Neural cell (in vitro differentiated cells): Measurements from ENCODE around the gene PTPN3. TPM values are rescaled to one million over a fixed set of nuclear protein-coding genes. Genes with fewer than 3 reads are reported as not detected.

Source experiments
- H2AFZ ChIP-seq: fragments of 200-600, 300-800 bp; sonication (generic), shearing (Covaris generic); 2 replicates; pipeline ENCODE4 v1.6.0; 2014; ENCODE audit warnings: low read depth, mild to moderate bottlenecking, antibody characterized with exemption, low read length, moderate library complexity
- H3F3A ChIP-seq: fragments of 200-600 bp; shearing (Covaris generic); 2 replicates; pipeline ENCODE4 v1.6.1; 2016; ENCODE audit warnings: mild to moderate bottlenecking, moderate library complexity, mixed read lengths, antibody characterized with exemption, low read length; ENCODE audit not compliant: insufficient read depth, poor library complexity, severe bottlenecking
- H3K27ac ChIP-seq: fragments of 200-600, 300-800 bp; sonication (generic), shearing (Covaris generic); 2 replicates; pipeline ENCODE4 v1.5.1; 2014; ENCODE audit warnings: mild to moderate bottlenecking, low read length, moderate library complexity
- H3K27me3 ChIP-seq: fragments of 300-800, 200-600 bp; sonication (generic), shearing (Covaris generic); 2 replicates; pipeline ENCODE4 v1.6.0; 2014; ENCODE audit warnings: mild to moderate bottlenecking, low read depth, low read length, moderate library complexity; ENCODE audit not compliant: insufficient read depth
- H3K36me3 ChIP-seq: fragments of 300-800, 200-600 bp; sonication (generic), shearing (Covaris generic); 2 replicates; pipeline ENCODE4 v1.5.1; 2014; ENCODE audit warnings: mild to moderate bottlenecking, antibody characterized with exemption, low read length, moderate library complexity; ENCODE audit not compliant: insufficient read depth
- H3K4me2 ChIP-seq: fragments of 300-800, 200-600 bp; sonication (generic), shearing (Covaris generic); 2 replicates; pipeline ENCODE4 v1.6.0; 2014; ENCODE audit warnings: mild to moderate bottlenecking, low read length
- H3K4me3 ChIP-seq: fragments of 300-800, 200-600 bp; sonication (generic), shearing (Covaris generic); 2 replicates; pipeline ENCODE4 v1.5.1; 2014; ENCODE audit warnings: mild to moderate bottlenecking, low read length, moderate library complexity
- H3K79me2 ChIP-seq: fragments of 200-600 bp; shearing (Covaris generic); replicated peaks from 2 replicates; pipeline ENCODE4 v1.6.0; 2014; ENCODE audit warnings: mild to moderate bottlenecking, low read length, moderate library complexity; ENCODE audit not compliant: insufficient read depth
- H3K9ac ChIP-seq: fragments of 300-800, 200-600 bp; sonication (generic), shearing (Covaris generic); 2 replicates; pipeline ENCODE4 v1.6.1; 2016; ENCODE audit warnings: mild to moderate bottlenecking, low read length, mixed read lengths
- H3K9me2 ChIP-seq: fragments of 200-600 bp; shearing (Covaris generic); 2 replicates; pipeline ENCODE4 v1.6.1; 2016; ENCODE audit warnings: mild to moderate bottlenecking, low read length, mixed read lengths; ENCODE audit not compliant: insufficient read depth
- H3K9me3 ChIP-seq: fragments of 200-600, 300-800 bp; sonication (generic), shearing (Covaris generic); 2 replicates; pipeline ENCODE4 v1.6.1; 2016; ENCODE audit warnings: mild to moderate bottlenecking, mixed run types, low read length, moderate library complexity, mixed read lengths
- H4K20me1 ChIP-seq: fragments of 200-600 bp; shearing (Covaris generic); 2 replicates; pipeline ENCODE4 v1.6.1; 2016; ENCODE audit warnings: mild to moderate bottlenecking, mixed run types; ENCODE audit not compliant: insufficient read depth
- CTCF ChIP-seq: fragments of 450-650 bp; IDR thresholded peaks from 2 replicates; pipeline ENCODE4 v1.5.1; 2014; ENCODE audit warnings: antibody characterized with exemption, mild to moderate bottlenecking, moderate library complexity; ENCODE audit not compliant: poor library complexity, severe bottlenecking
- EP300 ChIP-seq: fragments of 450-650 bp; conservative IDR thresholded peaks from 2 replicates; pipeline ENCODE4 v1.6.1; 2014; ENCODE audit warnings: antibody characterized with exemption, mild to moderate bottlenecking, moderate library complexity; ENCODE audit not compliant: poor library complexity, severe bottlenecking
- EZH2 ChIP-seq: fragments of 200-600, 300-800 bp; shearing (Covaris generic), sonication (generic); IDR thresholded peaks from 2 replicates; pipeline ENCODE4 v1.6.1; 2014; ENCODE audit warnings: antibody characterized with exemption, low read length, borderline replicate concordance, mild to moderate bottlenecking; ENCODE audit not compliant: insufficient read depth, poor library complexity, severe bottlenecking
- MXI1 ChIP-seq: fragments of 450-650 bp; conservative IDR thresholded peaks from 2 replicates; pipeline ENCODE4 v1.6.1; 2014; ENCODE audit warnings: antibody characterized with exemption, mild to moderate bottlenecking; ENCODE audit not compliant: poor library complexity, severe bottlenecking
- POLR2AphosphoS5 ChIP-seq: IDR thresholded peaks from 2 replicates; pipeline ENCODE4 v1.6.1; 2012
- RAD21 ChIP-seq: fragments of 450-650 bp; conservative IDR thresholded peaks from 2 replicates; pipeline ENCODE4 v1.6.1; 2014; ENCODE audit warnings: antibody characterized with exemption, mild to moderate bottlenecking, moderate library complexity
- REST ChIP-seq: IDR thresholded peaks from 2 replicates; pipeline ENCODE4 v1.6.1; 2012; ENCODE audit warnings: borderline replicate concordance
- SMC3 ChIP-seq: fragments of 450-650 bp; conservative IDR thresholded peaks from 2 replicates; pipeline ENCODE4 v1.6.1; 2014; ENCODE audit warnings: antibody characterized with exemption, mild to moderate bottlenecking, moderate library complexity; ENCODE audit not compliant: poor library complexity
- TAF1 ChIP-seq: IDR thresholded peaks from 2 replicates; pipeline ENCODE4 v1.6.1; 2012; ENCODE audit warnings: low read depth
- polyA plus RNA-seq: library from polyadenylated mRNA; depleted of rRNA; stranded (reverse); fragments of >200 nt; gene quantifications from 2 replicates; pipeline ENCODE4 v1.2.3, GENCODE V29; 2014

PTPN3 gene
- polyA plus RNA-seq, 1 donor from 2014 or later: 3.8 TPM

- no peaks in the 10 kb centered on the region for H3K9me3 ChIP-seq
- H3K9ac ChIP-seq: no peak overlapping the region
- H3K36me3 ChIP-seq: no peaks in the 10 kb centered on the region
- H3F3A ChIP-seq: no peaks in the 10 kb centered on the region
- H3K4me3 ChIP-seq: no peak overlapping the region
- no peaks in the 10 kb centered on the region for H3K79me2 ChIP-seq
- no peaks in the 10 kb centered on the region for H3K27me3 ChIP-seq
- TF ChIP-seq EZH2 (no peak), TAF1 (no peak), SMC3 (no peak), EP300 (no peak), MXI1 (no peak)
- H3K9me2 ChIP-seq: no peaks in the 10 kb centered on the region
- no peak overlapping the region for H2AFZ ChIP-seq
- H3K4me2 ChIP-seq: no peak overlapping the region
- no peak overlapping the region for H3K27ac ChIP-seq
- H4K20me1 ChIP-seq: no peaks in the 10 kb centered on the region
Observed at GRCh38 chr9:109458453-109459211, 39.5 kb downstream of the PTPN3 start.

- Histone ChIP-seq H3K79me2 (no peaks in the 10 kb centered on the region), H3K27me3 (no peaks in the 10 kb centered on the region), H3K27ac (no peak overlapping the region), H3K9me3 (no peaks in the 10 kb centered on the region), H3K9ac (no peak overlapping the region), H4K20me1 (no peaks in the 10 kb centered on the region), H3K9me2 (no peaks in the 10 kb centered on the region), H3K4me2 (no peak overlapping the region), H3K36me3 (no peaks in the 10 kb centered on the region), H3F3A (no peaks in the 10 kb centered on the region), H3K4me3 (no peak overlapping the region), H2AFZ (no peak overlapping the region)
- TF ChIP-seq EZH2: no peak
- no peak for TF ChIP-seq POLR2AphosphoS5
- TF ChIP-seq MXI1: no peak
- TF ChIP-seq TAF1: no peak
- no peak for TF ChIP-seq RAD21
- no peak for TF ChIP-seq SMC3
- no peak for TF ChIP-seq EP300
- no peak for TF ChIP-seq REST
- TF ChIP-seq CTCF: no peak
Observed at GRCh38 chr9:109456811-109457210, 41.3 kb downstream of the PTPN3 start.
